Caki2 (cell line): Measurements from ENCODE around the gene ME2. TPM values are rescaled to one million over a fixed set of nuclear protein-coding genes. Genes with fewer than 3 reads are reported as not detected.
"Not testable (repeated sequence)": the region's sequence is repeated elsewhere in the genome, so short reads cannot be mapped to it uniquely, and the experiment has no call there.

Experiments
- DNase-seq: peaks from one replicate; pipeline ENCODE4 v3.0.0-alpha.2; 2015; ENCODE audit warnings: low read depth
- in situ Hi-C: cut with HindIII; loops from 2 replicates; pipeline ENCODE4 v1.10.0; 2016; ENCODE audit warnings: low sequenced_read_pairs, low pct_unique_long_range_greater_than_20kb, mixed read lengths
- total RNA-seq: library from RNA; depleted of rRNA; stranded (reverse); fragments of >200 nt; shearing (Covaris generic); gene quantifications from 2 replicates; pipeline ENCODE4 v1.2.3, GENCODE V29; 2014; ENCODE audit warnings: low replicate concordance; rRNA removed

Gene ME2
- total RNA-seq, 1 experiment from 2014 or later: 27.8 TPM

GRCh38 chr18:50992351-50992762, 113.4 kb downstream of the ME2 start:
- in situ Hi-C loops: no loop called here
- no peak for DNase-seq

GRCh38 chr18:50994031-50994430, 115.1 kb downstream of the ME2 start:
- no peak for DNase-seq
- in situ Hi-C loops: no loop called here

- DNase-seq, in situ Hi-C loops: not testable (repeated sequence)
Observed at GRCh38 chr18:51003174-51003573, 124.3 kb downstream of the ME2 start.

Other genes with a start within 250 kb of the ME2 start
- not detected in 2 replicates for gene MRO, start 59.1 kb upstream of the ME2 start, total RNA-seq
- 6.0 and 16.2 TPM in 2 replicates for gene ELAC1, start 88.9 kb downstream of the ME2 start, total RNA-seq
- 39.4 and 48.9 TPM in 2 replicates for gene SMAD4, start 151.1 kb downstream of the ME2 start, total RNA-seq